Measurements from ENCODE around the gene ID3.

Gene ID3, protein sequence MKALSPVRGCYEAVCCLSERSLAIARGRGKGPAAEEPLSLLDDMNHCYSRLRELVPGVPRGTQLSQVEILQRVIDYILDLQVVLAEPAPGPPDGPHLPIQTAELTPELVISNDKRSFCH

DNA sequence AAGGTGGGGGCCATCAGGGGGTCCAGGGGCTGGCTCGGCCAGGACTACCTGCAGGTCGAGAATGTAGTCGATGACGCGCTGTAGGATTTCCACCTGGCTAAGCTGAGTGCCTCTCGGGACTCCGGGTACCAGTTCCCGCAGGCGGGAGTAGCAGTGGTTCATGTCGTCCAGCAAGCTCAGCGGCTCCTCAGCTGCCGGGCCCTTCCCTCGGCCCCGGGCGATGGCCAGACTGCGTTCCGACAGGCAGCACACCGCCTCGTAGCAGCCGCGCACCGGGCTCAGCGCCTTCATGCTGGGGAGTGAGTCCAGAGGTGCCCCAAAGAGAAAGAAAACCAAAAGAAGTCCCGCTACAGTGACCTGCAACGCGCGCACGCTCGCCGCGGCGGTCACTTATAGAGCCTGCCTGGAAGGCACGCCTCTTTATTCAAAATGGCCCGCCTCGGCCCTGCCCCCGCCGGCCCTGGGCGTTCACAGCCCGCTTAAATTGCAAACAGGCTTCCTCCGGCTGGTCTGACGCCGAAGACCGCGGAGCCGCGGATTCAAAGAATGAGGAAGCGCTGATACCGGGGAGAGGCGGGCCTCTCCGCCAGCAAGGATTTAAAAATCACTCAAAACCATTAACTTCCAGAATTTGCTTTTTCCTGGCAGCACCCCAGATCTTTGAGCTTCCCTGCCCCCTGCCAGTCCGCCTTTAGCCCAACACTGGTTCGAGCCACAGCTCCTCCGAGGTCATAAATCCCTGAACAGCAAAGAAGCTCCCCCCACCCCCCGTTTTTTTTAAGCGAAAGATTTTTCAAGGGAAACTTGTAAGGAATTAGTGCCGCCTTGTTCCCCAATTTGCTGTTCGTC, at the start of gene ID3:
TSS of gene ID3 (minus strand) at position 366 of the 849 bp plus-strand sequence. CDS start at position 291, 75 bp downstream.
- DNase-seq (ENCODE audit: low spot score) = peak; percentile 76

DNA sequence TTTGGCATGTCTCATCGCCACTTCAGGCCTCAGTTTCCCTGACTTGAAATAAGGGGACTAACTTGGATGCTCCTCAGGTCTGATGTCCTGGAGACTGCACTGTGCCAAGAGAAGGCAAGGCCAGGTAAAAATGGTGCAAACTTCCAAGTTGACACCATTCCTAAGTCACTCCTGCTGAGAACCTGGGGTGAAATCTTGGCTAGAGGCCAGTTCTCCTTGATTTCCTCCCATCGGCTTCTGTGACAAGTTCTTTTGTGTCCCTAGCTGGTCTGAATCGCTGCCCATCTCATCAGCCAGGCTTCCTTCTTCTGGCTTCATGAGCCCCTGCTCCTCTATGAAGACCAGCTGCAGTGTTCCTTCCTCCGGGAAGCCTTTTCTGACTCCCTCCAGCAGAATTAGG, 48.6 kb upstream of the ID3 start:
- DNase-seq (ENCODE audit: low spot score) = no peak

DNA sequence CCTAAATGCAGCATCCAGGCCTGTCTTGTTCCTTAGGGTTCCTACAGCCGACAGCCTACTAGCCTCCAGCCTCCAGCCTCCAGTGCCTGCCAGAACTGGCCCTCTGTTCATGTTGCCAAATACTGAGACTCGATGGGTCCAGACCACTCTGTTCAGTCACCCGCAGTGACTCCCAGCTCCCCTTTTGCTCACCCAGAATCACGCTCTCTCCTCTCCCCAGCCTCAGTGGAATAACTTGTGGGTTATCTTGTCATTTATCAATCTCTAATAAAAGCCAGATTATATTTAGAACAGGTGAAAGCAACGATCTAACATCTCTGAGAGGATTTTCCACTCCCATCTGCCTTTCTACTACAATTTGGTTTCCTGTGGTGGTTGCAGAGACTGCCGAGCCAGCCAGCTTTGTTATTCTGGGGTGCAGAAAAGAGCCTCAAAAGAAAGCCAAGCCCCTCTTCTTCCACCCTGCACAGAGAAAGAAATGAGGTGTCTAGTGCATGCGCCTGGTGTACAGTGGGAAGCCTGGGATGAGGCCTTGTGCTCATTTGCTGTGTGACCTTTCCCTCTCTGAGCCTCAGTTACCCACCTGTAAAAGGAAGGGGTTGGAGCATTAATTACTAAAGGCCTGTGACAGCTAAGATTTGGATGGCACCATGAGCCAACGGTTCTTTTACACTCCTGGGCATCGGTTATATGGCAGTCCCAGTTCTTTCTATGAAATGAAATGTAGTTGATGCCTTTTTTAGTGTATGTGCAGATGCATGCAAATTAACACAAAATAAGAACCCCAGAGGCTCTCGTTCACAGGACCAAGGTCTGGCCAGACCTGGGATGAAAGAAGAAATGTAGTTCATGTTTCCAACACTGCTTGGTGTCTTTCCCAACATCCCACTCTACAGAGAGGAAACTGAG, 42.9 kb upstream of the ID3 start:
- DNase-seq (ENCODE audit: low spot score) = no peak

DNA sequence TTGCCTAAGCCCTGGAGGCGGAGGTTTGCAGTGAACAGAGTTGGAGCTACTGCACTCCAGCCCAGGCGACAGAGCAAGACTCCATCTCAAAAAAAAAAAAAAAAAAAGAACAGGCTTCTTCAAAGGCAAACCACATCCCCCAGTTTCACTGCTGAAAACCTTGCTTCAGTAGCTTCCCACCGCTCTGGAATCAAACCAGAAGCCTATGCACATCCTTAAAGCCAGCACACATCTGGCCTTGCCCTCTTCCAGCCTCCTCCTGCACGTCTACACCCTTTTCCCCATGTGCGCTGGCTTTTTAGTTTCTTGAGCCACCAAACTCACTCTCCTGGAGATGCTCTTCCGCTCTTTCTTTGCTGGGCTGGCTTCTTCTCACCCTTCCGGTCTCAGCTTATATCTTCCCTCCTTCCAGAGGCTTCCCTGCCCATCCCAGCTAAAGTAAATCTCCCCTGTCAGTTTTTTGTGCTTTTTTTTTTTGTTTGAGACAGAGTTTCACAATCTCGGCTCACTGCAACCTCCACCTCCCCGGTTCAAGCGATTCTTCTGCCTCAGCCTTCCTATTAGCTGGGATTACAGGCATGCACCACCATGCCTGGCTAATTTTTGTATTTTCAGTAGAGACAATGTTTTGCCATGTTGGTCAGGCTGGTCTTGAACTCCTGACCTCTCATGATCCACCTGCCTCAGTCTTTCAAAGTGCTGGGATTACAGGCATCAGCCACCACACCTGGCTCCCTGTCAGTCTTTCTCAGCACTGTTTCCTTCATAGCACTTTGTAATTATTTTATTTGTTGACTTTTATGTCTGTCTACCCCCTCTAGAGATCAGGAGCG, 42.0 kb upstream of the ID3 start:
- no peak for DNase-seq (ENCODE audit: low spot score)

DNA sequence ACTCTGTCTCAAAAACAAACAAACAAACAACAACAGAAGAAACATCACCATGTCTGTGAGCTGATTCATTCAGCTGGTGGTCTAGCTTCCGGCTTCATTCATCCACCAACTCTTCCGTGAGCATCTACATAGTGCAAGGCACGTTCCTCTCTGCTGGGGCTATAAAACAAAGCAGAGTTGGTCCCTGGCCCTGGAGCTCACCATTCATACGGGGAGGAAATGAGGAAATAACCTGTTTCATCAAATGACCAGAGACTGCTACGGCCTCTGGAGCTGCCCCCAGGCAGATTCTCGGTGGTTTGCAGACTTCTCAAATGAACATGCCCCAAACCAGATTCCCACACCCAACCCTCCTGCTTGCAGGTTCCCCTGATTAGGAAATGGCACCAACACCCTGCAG, 41.0 kb upstream of the ID3 start:
- DNase-seq (ENCODE audit: low spot score) = no peak

DNA sequence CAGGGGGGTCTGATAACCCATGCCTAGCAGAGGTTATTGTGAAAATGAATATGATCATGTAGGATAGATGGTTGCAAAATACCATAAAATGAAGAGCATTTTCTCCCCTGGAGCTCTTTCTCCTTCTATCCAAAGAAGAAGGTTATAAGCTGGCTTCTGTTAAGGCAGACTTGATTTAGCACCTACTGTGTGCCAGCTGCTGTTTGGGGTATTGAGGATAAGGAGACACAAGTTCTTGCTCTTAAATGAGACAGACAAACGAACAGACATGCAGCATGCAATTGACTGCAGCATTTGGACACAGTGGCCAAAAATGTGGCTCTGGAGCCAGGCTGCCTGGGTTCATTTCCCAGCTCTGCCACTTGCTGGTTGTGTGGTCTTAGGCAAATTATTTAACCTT, 39.8 kb upstream of the ID3 start:
- DNase-seq (ENCODE audit: low spot score) = no peak

DNA sequence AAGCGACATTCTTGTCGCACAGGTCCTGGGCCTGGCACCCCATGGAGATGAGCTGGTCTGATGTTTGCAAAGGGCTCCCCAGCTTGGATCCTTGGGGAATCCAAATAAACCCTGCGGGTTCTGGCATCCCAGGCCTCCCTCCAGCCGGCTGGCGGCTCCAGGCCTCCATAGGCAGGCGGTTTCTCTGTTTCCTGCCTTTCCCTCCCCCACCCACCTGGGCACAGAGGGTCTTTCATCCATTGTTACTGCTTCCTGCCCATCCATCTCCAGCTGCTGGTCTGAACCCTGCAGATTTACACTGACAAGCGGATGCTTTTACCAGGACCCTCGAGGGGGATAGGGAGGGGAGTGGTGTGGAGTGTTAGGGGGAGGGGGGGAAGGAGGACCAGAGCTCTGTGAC, 39.1 kb upstream of the ID3 start:
- DNase-seq (ENCODE audit: low spot score) = no peak

DNA sequence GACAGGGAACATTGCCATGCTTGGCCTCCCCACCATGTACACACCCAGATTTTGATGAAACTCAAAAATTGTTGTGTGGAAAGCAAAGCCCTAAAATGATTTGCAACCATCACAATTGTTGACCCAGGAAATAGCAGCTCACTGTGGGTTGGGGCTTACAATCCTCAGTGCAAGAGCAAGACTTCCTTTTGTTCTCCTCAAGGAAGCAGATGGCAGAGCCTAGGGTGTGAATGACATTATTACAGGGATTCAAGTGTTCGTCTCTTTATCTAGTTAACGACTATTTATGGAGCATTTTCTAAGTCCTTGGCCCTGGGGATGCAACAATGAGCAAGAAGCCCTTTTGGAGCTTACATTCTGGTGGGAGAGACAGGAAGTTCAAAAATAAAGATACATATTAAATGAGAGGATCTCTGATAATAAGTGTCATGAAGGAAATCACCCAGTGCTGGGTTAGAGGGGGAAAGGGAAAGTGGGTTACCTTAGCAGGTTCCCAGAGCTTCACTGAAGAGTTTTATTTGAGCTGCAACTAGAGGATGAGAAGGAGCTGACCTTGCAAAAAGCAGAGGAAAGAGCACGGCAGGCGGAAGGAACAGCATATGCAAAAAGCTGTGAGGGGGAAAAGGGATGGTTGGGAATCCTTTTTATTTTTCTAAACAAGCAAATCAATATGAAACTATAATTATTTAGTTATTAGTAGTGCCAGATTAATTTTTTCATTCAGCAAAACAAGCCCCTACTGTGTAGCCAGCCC, 38.5 kb upstream of the ID3 start:
- DNase-seq (ENCODE audit: low spot score) = no peak

DNA sequence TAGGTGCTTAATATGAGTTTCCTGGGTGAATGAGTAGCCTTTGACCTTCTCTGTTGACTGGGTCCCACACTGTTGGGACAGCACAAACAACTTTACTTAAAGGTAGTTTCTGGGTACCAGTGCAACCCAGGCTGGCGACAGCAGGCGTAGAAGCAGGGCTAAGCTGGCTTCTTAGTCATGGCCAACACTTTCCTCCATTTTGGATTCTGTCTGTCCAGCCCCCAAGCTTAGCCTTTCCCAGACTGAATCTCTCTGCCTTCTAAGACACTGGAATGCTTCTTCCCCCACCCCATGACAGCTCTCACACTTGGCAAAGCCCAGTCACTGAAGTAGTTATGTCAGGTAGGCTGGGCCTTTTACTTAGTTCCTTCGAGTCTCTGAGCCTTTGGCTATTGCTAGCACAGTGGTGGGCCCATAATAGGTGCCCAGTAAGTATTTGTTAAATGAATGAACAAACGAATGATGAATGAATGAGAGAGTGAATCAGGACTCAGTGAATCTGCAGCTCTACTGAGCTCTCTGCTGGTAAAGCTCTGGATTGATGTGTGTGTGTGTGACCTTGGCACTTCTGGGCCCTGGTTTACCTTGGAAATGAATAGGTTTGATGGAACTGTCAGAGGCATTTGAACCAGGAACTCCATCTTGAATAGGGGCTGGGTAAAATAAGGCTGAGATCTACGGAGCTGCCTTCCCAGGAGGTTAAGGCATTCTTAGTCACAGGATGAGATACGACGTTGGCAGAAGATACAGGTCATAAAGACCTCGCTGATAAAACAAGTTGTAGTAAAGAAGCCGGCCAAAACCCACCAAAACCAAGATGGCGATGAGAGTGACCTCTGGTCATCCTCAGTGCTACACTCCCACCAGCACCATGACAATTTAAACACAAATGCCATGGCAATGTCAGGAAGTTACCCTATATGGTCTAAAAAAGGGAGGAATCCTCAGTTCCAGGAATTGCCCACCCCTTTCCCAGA, 37.4 kb upstream of the ID3 start:
- DNase-seq (ENCODE audit: low spot score) = no peak

DNA sequence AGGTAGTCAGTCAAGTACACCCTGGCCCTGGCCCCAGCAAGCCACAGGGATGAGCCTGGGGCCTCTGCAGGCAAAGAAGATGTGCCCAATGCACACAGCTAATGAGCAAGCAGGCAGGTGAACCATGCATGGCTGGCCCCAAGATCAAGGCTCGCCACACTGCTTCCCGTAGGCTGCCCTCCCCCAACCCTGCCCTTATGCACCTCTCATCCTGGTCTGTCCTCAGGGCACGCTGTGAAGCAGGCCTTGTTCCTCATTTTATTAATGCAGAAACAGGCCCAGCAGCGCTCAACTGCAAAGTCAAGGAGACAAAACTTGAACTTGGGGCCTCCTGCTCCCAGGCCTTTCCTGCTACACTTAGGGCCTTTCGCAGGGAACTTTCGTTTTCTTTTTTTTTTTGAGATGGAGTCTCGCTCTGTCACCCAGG, 35.6 kb upstream of the ID3 start:
- DNase-seq (ENCODE audit: low spot score) = no peak

DNA sequence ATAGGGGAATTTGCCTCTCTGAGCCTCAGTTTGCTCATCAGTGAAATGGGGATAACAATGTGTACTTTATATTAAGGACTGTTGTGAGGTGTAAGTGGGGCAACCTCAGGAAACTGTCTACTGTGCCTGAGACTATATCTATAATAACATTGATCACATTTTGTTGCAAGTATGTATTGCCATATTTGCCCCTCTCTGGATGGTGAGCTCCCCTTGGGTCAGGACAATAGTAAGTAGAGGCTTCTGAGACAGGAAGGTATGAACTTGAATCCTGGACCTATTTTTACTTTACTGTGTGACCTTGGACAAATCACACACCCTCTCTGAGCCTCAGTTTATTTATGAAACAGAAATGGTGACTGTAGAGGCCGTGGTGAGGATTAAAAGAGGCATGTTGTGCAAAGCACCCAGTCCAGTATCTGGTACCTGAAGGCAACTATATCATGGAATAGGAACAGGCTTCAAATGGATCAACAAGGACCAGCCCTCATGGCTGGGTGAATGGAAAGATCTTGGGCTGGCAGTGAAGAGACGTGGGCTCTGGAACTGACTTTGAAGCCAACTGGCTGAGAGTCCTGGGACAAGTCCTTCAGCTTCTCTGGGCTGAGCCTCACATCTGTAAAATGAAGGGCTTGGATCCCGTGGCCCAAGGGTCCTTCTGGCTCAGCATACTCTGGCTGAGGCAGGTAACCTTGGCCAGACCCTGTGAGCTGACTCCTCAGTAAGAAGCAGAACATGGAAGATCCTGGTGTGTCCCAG, 35.0 kb upstream of the ID3 start:
- DNase-seq (ENCODE audit: low spot score) = no peak

DNA sequence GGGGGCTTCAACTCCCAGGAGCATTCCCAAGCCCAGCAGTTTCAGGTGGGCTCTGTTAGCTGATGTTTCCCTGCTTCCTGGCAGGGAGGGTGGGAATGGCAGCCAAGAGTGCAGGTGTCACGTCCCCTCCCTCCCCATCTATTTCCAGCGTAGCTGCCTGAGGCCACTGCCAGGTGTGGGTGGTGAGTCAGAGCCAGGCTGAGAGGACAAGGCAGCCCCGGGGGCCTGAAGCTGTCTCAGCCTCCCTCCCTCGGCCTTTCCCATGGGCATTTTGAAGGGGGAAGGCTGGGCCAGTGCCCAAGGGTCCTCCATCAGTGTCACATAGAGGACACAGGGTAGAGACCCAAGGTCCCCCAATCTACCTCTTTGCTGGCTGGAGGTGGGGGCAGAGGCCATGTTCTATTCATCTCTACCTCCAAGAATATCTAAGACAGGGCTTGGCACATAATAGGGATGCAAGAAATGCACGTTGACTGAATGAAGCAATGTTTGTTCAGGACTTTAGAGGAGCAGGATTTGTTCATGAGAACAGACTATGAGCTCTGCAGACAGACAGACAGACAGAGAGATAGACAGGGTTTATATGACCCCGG, 34.4 kb upstream of the ID3 start:
- no peak for DNase-seq (ENCODE audit: low spot score)

DNA sequence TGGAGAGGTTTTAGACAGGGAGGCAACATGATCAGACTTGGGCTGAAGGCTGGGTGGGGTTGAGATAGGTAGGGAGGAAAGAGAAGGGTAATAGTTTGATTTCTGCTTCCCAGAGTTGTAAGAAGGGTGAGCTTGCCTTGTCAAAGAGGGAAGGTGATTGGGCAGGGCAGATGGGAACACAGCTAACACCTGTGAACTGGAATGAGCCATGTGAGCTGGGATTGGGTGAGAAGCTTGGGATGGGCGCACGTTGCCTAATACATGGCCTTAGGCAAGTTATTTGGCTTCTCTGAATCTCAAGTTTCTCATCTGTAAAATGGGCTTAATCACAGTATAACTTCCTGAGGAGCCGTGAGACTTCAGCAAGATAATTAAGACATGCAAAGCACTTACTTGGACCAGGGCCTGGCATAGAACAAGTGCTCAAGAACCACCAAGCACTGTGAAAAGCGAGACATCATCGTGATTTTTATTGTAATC, 33.8 kb upstream of the ID3 start:
- DNase-seq (ENCODE audit: low spot score) = no peak

DNA sequence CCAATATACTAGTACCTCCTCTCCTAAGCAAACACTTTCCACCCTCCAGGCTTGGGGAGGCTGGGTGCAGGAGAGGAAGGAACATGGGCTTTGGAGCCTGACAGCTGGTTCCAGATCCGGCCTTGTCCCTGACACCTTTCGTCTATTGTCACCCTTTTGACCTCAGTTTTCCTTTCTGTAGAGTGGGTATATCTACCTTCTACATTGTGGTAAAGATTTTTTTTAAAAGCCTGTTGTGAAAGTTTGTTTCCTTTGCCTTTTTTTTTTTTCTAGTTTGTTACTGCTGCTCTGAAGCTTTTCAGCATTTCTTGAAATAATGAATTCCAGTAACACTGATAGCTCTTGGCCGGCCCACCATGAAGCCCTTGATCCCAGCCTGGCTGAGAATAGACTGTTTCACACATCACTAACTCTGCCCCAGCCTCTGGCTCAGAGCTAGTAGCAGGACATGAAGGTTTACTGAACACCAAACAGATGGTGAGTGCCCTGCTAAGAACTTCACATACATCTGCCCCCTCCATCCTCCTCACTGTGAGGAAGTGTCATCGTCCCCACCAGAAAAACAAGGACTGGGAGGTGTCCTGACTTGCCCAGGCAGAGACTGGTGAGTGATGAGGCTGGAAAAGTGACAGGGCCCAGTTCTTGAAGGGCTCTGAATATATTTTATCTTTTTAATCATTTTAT, 33.0 kb upstream of the ID3 start:
- DNase-seq (ENCODE audit: low spot score) = no peak

DNA sequence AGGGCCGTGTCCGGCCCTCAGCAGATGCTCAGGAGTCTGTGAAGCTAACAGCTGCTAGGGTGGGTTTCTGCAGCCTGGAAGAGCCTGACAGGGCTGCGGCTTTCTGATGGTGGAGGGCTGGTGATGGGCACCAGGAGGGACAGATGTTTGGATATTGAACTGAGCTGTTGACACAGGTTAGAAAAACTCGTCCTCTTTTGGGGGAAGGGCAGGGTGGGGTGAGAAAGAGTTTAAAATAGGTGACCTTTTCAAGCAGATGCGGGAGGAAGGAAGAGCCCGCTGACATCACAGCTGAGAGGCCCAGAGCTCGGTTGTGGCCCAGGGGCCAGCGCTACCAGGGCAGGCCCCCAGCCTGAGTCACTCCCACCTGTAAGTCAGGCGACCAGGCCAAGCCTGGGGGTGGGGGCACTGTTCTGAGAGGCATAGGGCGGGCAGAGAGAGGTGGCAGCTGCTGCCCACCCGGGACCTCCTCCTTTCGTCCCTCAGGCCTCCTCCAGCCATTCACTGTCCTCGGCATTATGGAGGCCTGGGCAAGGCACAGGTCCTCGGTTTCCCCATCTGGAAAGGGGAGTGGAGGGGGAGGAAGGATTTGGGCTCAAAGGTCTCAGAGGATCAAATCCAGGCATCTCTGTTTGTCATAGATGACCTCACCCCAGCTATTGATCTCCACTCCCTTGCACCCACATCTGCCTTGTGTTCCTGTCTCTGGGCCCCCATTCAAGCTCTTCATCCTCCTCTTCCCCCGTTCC, 32.3 kb upstream of the ID3 start:
- no peak for DNase-seq (ENCODE audit: low spot score)

DNA sequence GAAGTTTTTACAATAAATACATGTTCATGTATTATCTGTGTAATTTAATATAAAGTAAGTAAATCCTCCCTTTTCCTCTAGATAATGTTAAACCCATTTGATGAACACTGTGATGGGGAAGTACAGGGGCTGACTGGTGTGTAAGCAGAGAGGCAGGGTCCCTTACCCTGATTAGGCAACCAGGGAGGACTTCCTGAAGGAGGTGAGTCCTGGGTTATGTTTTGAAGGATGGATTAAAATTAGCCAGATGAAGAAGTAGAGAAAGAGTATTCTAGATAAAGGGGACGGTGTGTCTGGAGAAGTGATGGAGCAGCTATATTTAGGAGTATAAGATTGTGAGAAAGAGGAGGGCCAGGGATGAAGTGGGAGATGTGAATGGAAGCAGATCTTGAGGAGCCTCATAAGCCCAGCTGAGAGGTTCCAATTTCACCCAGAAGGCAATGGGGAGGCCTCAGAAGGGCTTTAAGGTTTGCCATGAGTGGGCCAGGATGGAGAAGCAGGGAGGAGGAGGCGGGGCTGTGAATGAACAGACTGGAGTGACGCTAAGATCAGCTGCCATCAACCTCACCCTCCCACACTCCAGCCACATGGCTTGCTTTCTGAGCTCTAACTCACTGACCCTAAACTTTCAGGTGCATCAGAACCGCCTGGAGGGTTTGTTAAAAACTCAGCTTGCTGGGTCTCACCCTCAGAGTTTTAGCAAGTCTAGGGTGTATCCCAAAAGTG, 30.9 kb upstream of the ID3 start:
- DNase-seq (ENCODE audit: low spot score) = no peak

DNA sequence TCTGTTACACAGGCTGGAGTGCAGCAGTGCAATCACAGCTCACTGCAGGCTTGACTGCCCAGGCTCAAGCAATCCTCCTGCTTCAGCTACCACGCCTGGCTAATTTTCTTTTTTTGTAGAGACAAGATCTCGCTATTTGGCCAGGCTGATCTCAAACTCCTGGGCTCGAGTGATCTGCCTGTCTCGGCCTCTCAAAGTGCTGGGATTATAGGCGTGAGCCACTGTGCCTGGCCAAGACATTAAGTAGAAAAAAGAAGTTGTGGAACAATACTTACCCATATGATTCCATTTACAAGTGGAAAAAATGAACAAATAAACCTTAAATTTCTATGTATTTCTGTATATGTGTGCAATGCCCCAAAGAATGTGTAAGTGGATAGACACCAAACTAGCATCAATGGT, 30.3 kb upstream of the ID3 start:
- DNase-seq (ENCODE audit: low spot score) = no peak

Data from COLO829 (cell line).